K562 (cell line): ENCODE results near the gene CCPG1. TPM values are rescaled to one million over a fixed set of nuclear protein-coding genes. Genes with fewer than 3 reads are reported as not detected.

Source experiments
- ATF4 ChIP-seq: fragments of 450-650 bp; formaldehyde crosslinking; IDR thresholded peaks from 2 replicates; pipeline ENCODE4 v1.4.0; 2022; ENCODE audit warnings: mild to moderate bottlenecking, moderate library complexity
- BRD9 ChIP-seq: fragments of 450-650 bp; IDR thresholded peaks from 2 replicates; pipeline ENCODE4 v1.6.1; 2018; ENCODE audit warnings: low read depth; ENCODE audit not compliant: partially characterized antibody
- CCAR2 ChIP-seq: fragments of 200-400 bp; formaldehyde crosslinking; IDR thresholded peaks from 2 replicates; pipeline ENCODE4 v1.6.1; 2017; ENCODE audit warnings: mild to moderate bottlenecking, low read depth, low read length
- CREBBP ChIP-seq: IDR thresholded peaks from one replicate; pipeline ENCODE4 v1.6.1; 2012; ENCODE audit warnings: low read depth, mild to moderate bottlenecking, control low read depth, inconsistent platforms, low read length
- CSDE1 ChIP-seq, 2 experiments: fragments of 450-650 bp; IDR thresholded peaks; 2 replicates each; pipeline ENCODE4 v1.6.1; 2016; ENCODE audit warnings: mild to moderate bottlenecking in 1 of 2
- E2F3 ChIP-seq: fragments of 250-450 bp; sonication (Bioruptor Pico); IDR thresholded peaks from 2 replicates; pipeline ENCODE4 v1.4.0; 2020; ENCODE audit warnings: mild to moderate bottlenecking
- E2F6 ChIP-seq, 2 experiments: IDR thresholded peaks; 2 replicates each; pipeline ENCODE4 v1.6.1; 2011; ENCODE audit warnings: borderline replicate concordance in 1 of 2, control low read depth in 1 of 2, low read depth in 1 of 2, low read length in 1 of 2, mild to moderate bottlenecking in 1 of 2, mixed read lengths in 1 of 2, moderate library complexity in 1 of 2; ENCODE audit not compliant: insufficient read depth in 1 of 2, insufficient read length in 1 of 2, poor library complexity in 1 of 2, severe bottlenecking in 1 of 2; ENCODE audit errors: extremely low read depth in 1 of 2
- ILF3 ChIP-seq: fragments of 450-650 bp; IDR thresholded peaks from 2 replicates; pipeline ENCODE4 v1.6.1; 2018; ENCODE audit warnings: antibody characterized with exemption, mild to moderate bottlenecking, moderate library complexity, borderline replicate concordance
- JUND ChIP-seq, 2 experiments: IDR thresholded peaks; 2 replicates in 1 of 2; 3 replicates in 1 of 2; pipeline ENCODE4 v1.6.1; 2011; ENCODE audit warnings: borderline replicate concordance in 2 of 2, low read depth in 2 of 2, low read length in 2 of 2, improper control_type of control experiment in 1 of 2, missing biosample characterization in 1 of 2, missing genetic modification characterization in 1 of 2, missing genetic modification reagents in 1 of 2
- MIER1 ChIP-seq: fragments of 450-650 bp; IDR thresholded peaks from 2 replicates; pipeline ENCODE4 v1.6.1; 2016; ENCODE audit warnings: antibody characterized with exemption, mild to moderate bottlenecking, low read depth
- NCOA6 ChIP-seq: fragments of 450-650 bp; IDR thresholded peaks from 2 replicates; pipeline ENCODE4 v1.6.1; 2017; ENCODE audit warnings: mild to moderate bottlenecking
- NR2C1 ChIP-seq, 2 experiments: fragments of 450-650 bp; IDR thresholded peaks; 2 replicates each; pipeline ENCODE4 v1.6.1; 2017; ENCODE audit warnings: mild to moderate bottlenecking in 2 of 2, antibody characterized with exemption in 1 of 2, inconsistent platforms in 1 of 2, missing compliant biosample characterization in 1 of 2, missing genetic modification characterization in 1 of 2
- RBM39 ChIP-seq: fragments of 200-400 bp; formaldehyde crosslinking; optimal IDR thresholded peaks from 2 replicates; pipeline ENCODE3; 2018; ENCODE audit warnings: low read depth, low read length
- RERE ChIP-seq: sonication (generic); formaldehyde crosslinking; IDR thresholded peaks from 2 replicates; pipeline ENCODE4 v1.8.0; 2023; ENCODE audit warnings: missing genetic modification reagents, mild to moderate bottlenecking, borderline replicate concordance
- SAP30 ChIP-seq: fragments of 200-600 bp; sonication (generic); IDR thresholded peaks from 2 replicates; pipeline ENCODE4 v1.6.1; 2012; ENCODE audit warnings: borderline replicate concordance, low read depth, mild to moderate bottlenecking, moderate library complexity, low read length, control low read depth, inconsistent platforms; ENCODE audit not compliant: insufficient read depth, poor library complexity, severe bottlenecking
- SRSF7 ChIP-seq: fragments of 200-400 bp; formaldehyde crosslinking; optimal IDR thresholded peaks from 2 replicates; pipeline ENCODE3; 2017; ENCODE audit warnings: mild to moderate bottlenecking, low read depth, low read length
- TAF1 ChIP-seq: IDR thresholded peaks from 2 replicates; pipeline ENCODE4 v1.6.1; 2011; ENCODE audit warnings: mild to moderate bottlenecking, low read length, moderate library complexity; ENCODE audit not compliant: insufficient read depth, control insufficient read depth, severe bottlenecking; ENCODE audit errors: extremely low read depth
- XRCC5 ChIP-seq: fragments of 200-400 bp; formaldehyde crosslinking; IDR thresholded peaks from 2 replicates; pipeline ENCODE4 v1.6.1; 2017; ENCODE audit warnings: low read depth, mild to moderate bottlenecking, low read length
- ZKSCAN1 ChIP-seq: fragments of 150-350 bp; IDR thresholded peaks from 2 replicates; pipeline ENCODE4 v1.6.1; 2016; ENCODE audit warnings: low read depth, low read length
- polyA plus RNA-seq, 8 experiments: library from polyadenylated mRNA; depleted of rRNA in 4 of 8; stranded (reverse) in 5 of 8; unstranded in 3 of 8; fragments of >200 nt; fragmentation: Nextera tagmentation in 2 of 8; fragmentation: Illumina TruSeq in 1 of 8; extraction: Ambion mirVana in 2 of 8; extraction: Trizol in 1 of 8; gene quantifications; 2 replicates each; pipeline versions ENCODE4 v1.2.1 to v1.2.3, GENCODE V29; 2011 to 2014; ENCODE audit warnings: inconsistent platforms in 1 of 8, missing spikeins in 1 of 8
- total RNA-seq, 7 experiments: library from RNA; depleted of rRNA in 6 of 7; stranded (reverse); fragments of >200 nt in 6 of 7; fragmentation: Illumina TruSeq in 2 of 7; extraction: Trizol in 2 of 7; gene quantifications; 2 replicates each; pipeline versions ENCODE4 v1.2.1 to v1.2.3, GENCODE V29; 2011 to 2021; ENCODE audit warnings: low replicate concordance in 1 of 7

Gene CCPG1
- total and polyA plus RNA-seq, 9 of the 15 experiments (the other 6 are each of a cell fraction or from before 2014, with no cell fraction given), result 33.0 to 54.9 (median 41.1) TPM

- TF ChIP-seq CCAR2, result no peak
- TF ChIP-seq JUND (IDR thresholded peaks at IDR 0.05; ENCODE audit: borderline replicate concordance, low read depth, low read length), result no peak
- TF ChIP-seq JUND (tag; IDR thresholded peaks at IDR 0.05; ENCODE audit: borderline replicate concordance, low read depth, low read length), result peak; percentile 46; the same call in 1 of the 3 replicates
- no peak for TF ChIP-seq MIER1
- no peak for TF ChIP-seq BRD9
- no peak for TF ChIP-seq SRSF7
- TF ChIP-seq ATF4, result 0 out of 2 replicates have a peak, but pooled peaks have one; percentile 55
- no peak for TF ChIP-seq SAP30
- no peak for TF ChIP-seq ZKSCAN1
- TF ChIP-seq XRCC5, result no peak
- TF ChIP-seq CSDE1 (IDR thresholded peaks at IDR 0.05), result no peak
- no peak for TF ChIP-seq NCOA6
- TF ChIP-seq TAF1, result no peak
- no peak for TF ChIP-seq NR2C1 (IDR thresholded peaks at IDR 0.05)
- peak; percentile 68 for TF ChIP-seq NR2C1 (tag; IDR thresholded peaks at IDR 0.05)
- TF ChIP-seq E2F3 (CRISPR knock-in tag), result no peak
- no peak for TF ChIP-seq RERE
- no peak for TF ChIP-seq CREBBP
- TF ChIP-seq E2F6 (IDR thresholded peaks at IDR 0.05; ENCODE audit: borderline replicate concordance in 1 of 2, extremely low read depth in 1 of 2, insufficient read depth in 1 of 2, insufficient read length in 1 of 2, low read depth in 1 of 2, low read length in 1 of 2, poor library complexity in 1 of 2, severe bottlenecking in 1 of 2), result no peak
- TF ChIP-seq ILF3, result no peak
- TF ChIP-seq RBM39, result no peak
Observed at GRCh38 chr15:55401786-55402246, 6.3 kb downstream of the CCPG1 start (continued).
